Measurements from ENCODE around the gene CLN5.
"Not testable (repeated sequence)": the region's sequence is repeated elsewhere in the genome, so short reads cannot be mapped to it uniquely, and the experiment has no call there.

CLN5 gene

GRCh38 chr13:77001963-77002587, 10.2 kb downstream of the CLN5 start:
- H3K4me3 ChIP-seq (ENCODE audit: control insufficient read depth, low read depth, low read length): no peak overlapping the region
- no peak for DNase-seq (ENCODE audit: low read depth)
- TF ChIP-seq, protein P1, sequence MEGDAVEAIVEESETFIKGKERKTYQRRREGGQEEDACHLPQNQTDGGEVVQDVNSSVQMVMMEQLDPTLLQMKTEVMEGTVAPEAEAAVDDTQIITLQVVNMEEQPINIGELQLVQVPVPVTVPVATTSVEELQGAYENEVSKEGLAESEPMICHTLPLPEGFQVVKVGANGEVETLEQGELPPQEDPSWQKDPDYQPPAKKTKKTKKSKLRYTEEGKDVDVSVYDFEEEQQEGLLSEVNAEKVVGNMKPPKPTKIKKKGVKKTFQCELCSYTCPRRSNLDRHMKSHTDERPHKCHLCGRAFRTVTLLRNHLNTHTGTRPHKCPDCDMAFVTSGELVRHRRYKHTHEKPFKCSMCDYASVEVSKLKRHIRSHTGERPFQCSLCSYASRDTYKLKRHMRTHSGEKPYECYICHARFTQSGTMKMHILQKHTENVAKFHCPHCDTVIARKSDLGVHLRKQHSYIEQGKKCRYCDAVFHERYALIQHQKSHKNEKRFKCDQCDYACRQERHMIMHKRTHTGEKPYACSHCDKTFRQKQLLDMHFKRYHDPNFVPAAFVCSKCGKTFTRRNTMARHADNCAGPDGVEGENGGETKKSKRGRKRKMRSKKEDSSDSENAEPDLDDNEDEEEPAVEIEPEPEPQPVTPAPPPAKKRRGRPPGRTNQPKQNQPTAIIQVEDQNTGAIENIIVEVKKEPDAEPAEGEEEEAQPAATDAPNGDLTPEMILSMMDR (IDR thresholded peaks at IDR 0.05; ENCODE audit: control insufficient read depth, insufficient read depth, low read depth, low read length, missing control alignments): no peak

DNA sequence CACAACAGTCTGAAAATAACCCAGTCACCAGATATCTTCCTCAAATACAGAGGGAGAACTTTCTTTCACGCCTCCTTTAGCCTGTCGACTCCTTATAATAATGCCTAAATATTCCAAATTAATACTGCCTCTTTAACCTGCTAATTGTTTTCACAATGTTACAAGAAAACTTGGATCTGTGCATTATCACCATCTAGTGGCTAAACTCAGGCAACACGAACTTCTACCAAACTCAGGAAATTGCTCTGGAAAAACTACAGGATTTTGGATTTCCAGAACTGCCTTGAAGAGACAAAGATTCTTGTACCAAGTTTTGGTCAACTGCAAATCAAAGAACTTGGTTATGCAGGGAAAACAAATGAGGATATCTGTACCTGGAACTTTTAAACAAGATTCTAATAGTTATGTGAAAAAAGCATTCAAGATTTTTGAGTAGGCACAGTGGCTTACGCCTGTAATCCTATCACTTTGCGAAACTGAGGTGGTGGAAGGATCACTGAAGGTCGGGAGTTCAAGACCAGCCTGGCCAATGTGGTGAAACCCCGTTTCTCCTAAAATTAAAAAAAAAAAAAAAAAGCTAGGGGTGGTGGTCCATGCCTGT, 10.8 kb downstream of the CLN5 start:
- TF ChIP-seq, protein P1 (IDR thresholded peaks at IDR 0.05; ENCODE audit: control insufficient read depth, insufficient read depth, low read depth, low read length, missing control alignments): peak; percentile 73
- no peak for DNase-seq (ENCODE audit: low read depth)

DNA sequence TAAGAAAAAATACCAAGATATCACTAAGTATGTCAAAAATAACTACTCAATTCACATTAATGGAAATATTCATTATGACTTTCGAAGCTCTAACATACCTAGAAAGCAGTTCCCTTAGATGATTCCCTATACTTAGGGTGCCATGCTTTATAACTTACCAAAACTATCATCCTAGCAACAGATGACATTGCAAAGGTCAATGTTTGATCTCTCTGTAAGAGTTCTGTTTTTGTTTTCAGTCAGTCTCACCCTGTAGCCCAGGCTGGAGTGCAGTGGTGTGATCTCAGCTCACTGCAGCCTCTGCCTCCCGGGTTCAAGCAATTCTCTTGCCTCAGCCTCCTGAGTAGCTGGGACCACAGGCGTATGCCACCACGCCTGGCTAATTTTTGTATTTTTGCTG, 16.5 kb downstream of the CLN5 start:
- DNase-seq (ENCODE audit: low read depth); H3K4me3 ChIP-seq (ENCODE audit: control insufficient read depth, low read depth, low read length): not testable (repeated sequence)

More for the DNA sequence above, 10.8 kb downstream of the CLN5 start:
- no peak overlapping the region for H3K4me3 ChIP-seq (ENCODE audit: control insufficient read depth, low read depth, low read length)

DNA sequence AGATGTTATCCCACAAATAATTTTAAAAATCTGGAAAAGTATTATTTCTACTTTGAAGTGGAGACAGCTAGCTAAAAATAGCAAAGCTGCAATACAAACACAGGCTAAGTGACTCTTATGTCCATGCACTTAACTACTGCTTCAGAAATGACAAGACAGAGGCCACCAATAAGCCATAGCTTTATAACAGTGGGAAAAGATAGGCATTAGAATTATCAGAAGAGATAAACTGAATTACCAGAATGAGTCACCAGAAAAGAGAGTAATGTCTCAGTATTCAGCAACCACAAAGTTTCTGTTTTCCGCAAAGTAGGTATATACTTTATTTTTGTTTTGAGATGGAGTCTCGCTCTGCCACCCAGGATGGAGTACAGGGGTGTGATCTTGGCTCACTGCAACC, 17.1 kb downstream of the CLN5 start:
- TF ChIP-seq, protein P1 (IDR thresholded peaks at IDR 0.05; ENCODE audit: control insufficient read depth, insufficient read depth, low read depth, low read length, missing control alignments): no peak
- DNase-seq (ENCODE audit: low read depth): no peak

GRCh38 chr13:77009719-77010118, 17.8 kb downstream of the CLN5 start:
- not testable (repeated sequence) for H3K4me3 ChIP-seq (ENCODE audit: control insufficient read depth, low read depth, low read length); DNase-seq (ENCODE audit: low read depth)

More for the DNA sequence above, 17.1 kb downstream of the CLN5 start:
- no peak overlapping the region for H3K4me3 ChIP-seq (ENCODE audit: control insufficient read depth, low read depth, low read length)

DNA sequence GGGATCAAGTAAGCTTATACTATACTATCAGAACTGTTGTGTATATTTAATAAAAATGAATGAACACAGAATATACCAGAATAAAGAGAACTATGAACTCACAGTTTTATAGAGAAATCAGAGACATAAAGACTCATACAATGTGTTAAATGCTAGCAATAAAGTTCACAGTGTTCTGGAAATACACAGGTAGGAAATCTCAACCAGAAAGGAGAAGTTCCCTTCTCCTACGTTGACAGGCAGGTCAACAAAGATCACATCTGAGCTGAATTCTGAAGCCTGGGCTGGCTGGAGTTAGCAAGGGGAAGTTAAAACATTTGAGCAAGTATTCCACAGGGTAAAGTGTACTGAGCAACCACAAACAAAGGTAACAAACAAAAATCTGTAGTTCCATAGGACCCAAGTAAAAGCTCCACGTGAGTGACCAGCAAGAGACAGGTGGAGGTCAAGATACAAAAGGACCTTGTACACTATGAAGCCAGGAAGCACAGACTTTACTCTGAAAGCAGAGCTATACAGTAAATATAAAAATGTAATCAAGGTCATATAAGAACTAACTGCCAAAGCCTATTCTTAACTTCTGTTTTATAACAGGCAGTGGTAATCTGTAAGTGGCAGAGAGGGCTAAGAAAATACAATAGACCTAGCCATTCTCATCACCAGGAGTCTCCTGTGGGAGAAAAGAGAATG, 22.1 kb downstream of the CLN5 start:
- no peak for DNase-seq (ENCODE audit: low read depth)
- H3K4me3 ChIP-seq (ENCODE audit: control insufficient read depth, low read depth, low read length): no peak overlapping the region

GRCh38 chr13:77014906-77015685, 23.2 kb downstream of the CLN5 start:
- no peak for DNase-seq (ENCODE audit: low read depth)
- H3K4me3 ChIP-seq (ENCODE audit: control insufficient read depth, low read depth, low read length): no peak overlapping the region
- TF ChIP-seq, protein P1 (IDR thresholded peaks at IDR 0.05; ENCODE audit: control insufficient read depth, insufficient read depth, low read depth, low read length, missing control alignments): no peak

More for the DNA sequence above, 22.1 kb downstream of the CLN5 start:
- TF ChIP-seq, protein P1 (IDR thresholded peaks at IDR 0.05; ENCODE audit: control insufficient read depth, insufficient read depth, low read depth, low read length, missing control alignments): no peak

Data from AG09309 (cell line).